ENCODE results near the gene RAD51B.

RAD51B gene

DNA sequence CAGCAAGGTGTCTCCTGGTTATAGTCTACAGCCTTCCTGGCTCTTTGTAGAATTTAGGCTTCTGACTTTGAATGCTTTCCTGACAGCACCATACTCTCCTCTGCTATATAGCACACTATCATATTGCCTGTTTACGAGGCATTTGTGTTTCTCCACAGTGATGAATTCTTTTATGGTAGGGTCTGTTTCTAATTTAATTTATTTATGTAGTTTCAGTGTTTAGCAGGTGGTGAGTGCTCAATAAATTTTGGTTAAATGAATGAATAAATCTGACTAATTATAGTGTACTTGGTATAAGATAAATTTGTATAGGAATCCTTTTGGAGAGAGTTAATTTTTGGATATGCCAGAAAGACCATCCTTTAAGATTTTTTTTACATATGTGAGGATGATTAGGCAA is 115.3 kb downstream of the RAD51B start:
- no peaks in the 10 kb centered on the region for H3K4me1 ChIP-seq (ENCODE audit: low read length)
- H3K27me3 ChIP-seq (replicated peaks; ENCODE audit: insufficient read depth, low read length), result no peaks in the 10 kb centered on the region
- TF ChIP-seq, protein P1, sequence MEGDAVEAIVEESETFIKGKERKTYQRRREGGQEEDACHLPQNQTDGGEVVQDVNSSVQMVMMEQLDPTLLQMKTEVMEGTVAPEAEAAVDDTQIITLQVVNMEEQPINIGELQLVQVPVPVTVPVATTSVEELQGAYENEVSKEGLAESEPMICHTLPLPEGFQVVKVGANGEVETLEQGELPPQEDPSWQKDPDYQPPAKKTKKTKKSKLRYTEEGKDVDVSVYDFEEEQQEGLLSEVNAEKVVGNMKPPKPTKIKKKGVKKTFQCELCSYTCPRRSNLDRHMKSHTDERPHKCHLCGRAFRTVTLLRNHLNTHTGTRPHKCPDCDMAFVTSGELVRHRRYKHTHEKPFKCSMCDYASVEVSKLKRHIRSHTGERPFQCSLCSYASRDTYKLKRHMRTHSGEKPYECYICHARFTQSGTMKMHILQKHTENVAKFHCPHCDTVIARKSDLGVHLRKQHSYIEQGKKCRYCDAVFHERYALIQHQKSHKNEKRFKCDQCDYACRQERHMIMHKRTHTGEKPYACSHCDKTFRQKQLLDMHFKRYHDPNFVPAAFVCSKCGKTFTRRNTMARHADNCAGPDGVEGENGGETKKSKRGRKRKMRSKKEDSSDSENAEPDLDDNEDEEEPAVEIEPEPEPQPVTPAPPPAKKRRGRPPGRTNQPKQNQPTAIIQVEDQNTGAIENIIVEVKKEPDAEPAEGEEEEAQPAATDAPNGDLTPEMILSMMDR (IDR thresholded peaks at IDR 0.05; ENCODE audit: low read length), result no peak
- no peak for TF ChIP-seq EZH2phosphoT487 (IDR thresholded peaks at IDR 0.05; ENCODE audit: low read length)
- H4K20me1 ChIP-seq (ENCODE audit: insufficient read depth, low read length), result no peaks in the 10 kb centered on the region
- no peak overlapping the region for H3K4me2 ChIP-seq (ENCODE audit: low read depth, low read length)
- no peak overlapping the region for H2AFZ ChIP-seq (ENCODE audit: low read length)
- no peaks in the 10 kb centered on the region for H3K9me3 ChIP-seq (replicated peaks; ENCODE audit: insufficient read depth, low read length)
- H3K27ac ChIP-seq (ENCODE audit: low read length), result no peak overlapping the region
- no peak overlapping the region for H3K4me3 ChIP-seq (ENCODE audit: low read length)
- H3K9ac ChIP-seq (ENCODE audit: low read length), result no peak overlapping the region
- no peak for DNase-seq
- H3F3A ChIP-seq (ENCODE audit: insufficient read depth, low read length), result no peaks in the 10 kb centered on the region
- no peaks in the 10 kb centered on the region for H3K9me2 ChIP-seq (replicated peaks; ENCODE audit: insufficient read depth, low read length)
- no peaks in the 10 kb centered on the region for H3K36me3 ChIP-seq (replicated peaks; ENCODE audit: insufficient read depth, low read length)
- no peaks in the 10 kb centered on the region for H3K79me2 ChIP-seq (ENCODE audit: low read length)

DNA sequence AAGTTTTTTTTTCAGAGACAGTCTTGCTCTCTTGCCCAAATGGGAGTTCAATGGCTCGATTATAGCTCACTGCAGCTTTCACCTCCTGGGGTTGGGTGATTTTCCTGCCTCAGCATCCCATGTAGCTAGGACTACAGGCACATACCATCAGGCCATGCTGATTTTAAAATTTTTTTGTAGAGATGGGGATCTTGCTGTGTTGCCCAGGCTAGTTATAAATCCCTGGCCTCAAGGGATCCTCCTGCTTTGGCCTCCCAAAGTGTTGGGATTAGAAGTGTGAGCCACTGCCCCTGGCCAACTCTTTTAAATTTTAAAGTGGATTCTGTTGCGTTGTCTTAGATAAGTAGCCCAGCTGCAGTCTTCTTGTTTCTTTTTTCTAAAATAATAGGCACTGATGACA is 115.8 kb downstream of the RAD51B start:
- Histone ChIP-seq H2AFZ (ENCODE audit: low read length) (no peak overlapping the region), H3K27ac (ENCODE audit: low read length) (no peak overlapping the region), H3K27me3 (replicated peaks; ENCODE audit: insufficient read depth, low read length) (no peaks in the 10 kb centered on the region), H3K9ac (ENCODE audit: low read length) (no peak overlapping the region), H3K4me2 (ENCODE audit: low read depth, low read length) (no peak overlapping the region), H3K4me3 (ENCODE audit: low read length) (no peak overlapping the region), H3K4me1 (ENCODE audit: low read length) (no peaks in the 10 kb centered on the region), H3K9me2 (replicated peaks; ENCODE audit: insufficient read depth, low read length) (no peaks in the 10 kb centered on the region), H3K36me3 (replicated peaks; ENCODE audit: insufficient read depth, low read length) (no peaks in the 10 kb centered on the region), H4K20me1 (ENCODE audit: insufficient read depth, low read length) (no peaks in the 10 kb centered on the region), H3F3A (ENCODE audit: insufficient read depth, low read length) (no peaks in the 10 kb centered on the region), H3K9me3 (replicated peaks; ENCODE audit: insufficient read depth, low read length) (no peaks in the 10 kb centered on the region), H3K79me2 (ENCODE audit: low read length) (no peaks in the 10 kb centered on the region)
- TF ChIP-seq, protein P1 (IDR thresholded peaks at IDR 0.05; ENCODE audit: low read length), result no peak
- TF ChIP-seq EZH2 (optimal IDR thresholded peaks at IDR 0.05; ENCODE audit: low read depth, low read length), result no peak
- TF ChIP-seq EZH2phosphoT487 (IDR thresholded peaks at IDR 0.05; ENCODE audit: low read length), result no peak
- DNase-seq, result no peak

DNA sequence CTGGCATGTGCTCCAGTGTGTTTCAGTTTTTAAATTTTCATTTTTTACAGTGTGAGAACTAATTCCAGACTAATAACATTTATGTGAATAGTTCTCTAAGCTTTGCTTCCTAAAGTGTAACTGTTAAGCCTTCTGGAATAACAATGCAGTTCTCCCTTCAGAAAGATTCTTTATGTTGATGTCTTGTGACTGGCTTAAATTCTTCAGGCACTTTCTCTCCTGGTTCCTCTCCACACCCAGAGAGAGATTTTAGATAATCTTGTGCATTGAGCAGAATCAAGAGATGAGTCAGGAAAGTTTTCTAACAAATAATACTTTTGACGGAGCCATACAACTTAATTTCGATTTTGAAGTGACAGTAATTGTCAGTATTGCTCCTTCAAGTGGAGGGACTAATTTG is 118.5 kb downstream of the RAD51B start:
- Histone ChIP-seq H4K20me1 (ENCODE audit: insufficient read depth, low read length) (no peaks in the 10 kb centered on the region), H3K36me3 (replicated peaks; ENCODE audit: insufficient read depth, low read length) (no peaks in the 10 kb centered on the region), H3K79me2 (ENCODE audit: low read length) (no peaks in the 10 kb centered on the region), H3K9me3 (replicated peaks; ENCODE audit: insufficient read depth, low read length) (no peaks in the 10 kb centered on the region), H3K4me2 (ENCODE audit: low read depth, low read length) (no peak overlapping the region), H3K9ac (ENCODE audit: low read length) (no peak overlapping the region), H3K27me3 (replicated peaks; ENCODE audit: insufficient read depth, low read length) (no peaks in the 10 kb centered on the region), H3K9me2 (replicated peaks; ENCODE audit: insufficient read depth, low read length) (no peaks in the 10 kb centered on the region), H3F3A (ENCODE audit: insufficient read depth, low read length) (no peaks in the 10 kb centered on the region), H3K4me3 (ENCODE audit: low read length) (no peak overlapping the region), H3K27ac (ENCODE audit: low read length) (no peak overlapping the region), H3K4me1 (ENCODE audit: low read length) (no peaks in the 10 kb centered on the region), H2AFZ (ENCODE audit: low read length) (no peak overlapping the region)
- DNase-seq, result no peak
- no peak for TF ChIP-seq EZH2phosphoT487 (IDR thresholded peaks at IDR 0.05; ENCODE audit: low read length)
- TF ChIP-seq, protein P1 (IDR thresholded peaks at IDR 0.05; ENCODE audit: low read length), result no peak
- TF ChIP-seq EZH2 (optimal IDR thresholded peaks at IDR 0.05; ENCODE audit: low read depth, low read length), result no peak
